ENCODE measurements around the gene KCNQ4.

KCNQ4 gene

GRCh38 chr1:40754201-40754600 lies 29.4 kb upstream of the KCNQ4 start:
- DNase-seq, result no peak

GRCh38 chr1:40755067-40755466 lies 28.5 kb upstream of the KCNQ4 start:
- DNase-seq, result peak in 8 of 51 donors; percentile 9 to 42 (median 24)

- DNase-seq, result no peak
Measured at GRCh38 chr1:40756523-40756922, 27.1 kb upstream of the KCNQ4 start.

GRCh38 chr1:40757084-40757483 lies 26.5 kb upstream of the KCNQ4 start:
- no peak for DNase-seq

- DNase-seq, result no peak
Measured at GRCh38 chr1:40758004-40758403, 25.6 kb upstream of the KCNQ4 start.

- DNase-seq, result no peak
Measured at GRCh38 chr1:40758578-40759343, 24.8 kb upstream of the KCNQ4 start.

- no peak for DNase-seq
Measured at GRCh38 chr1:40760984-40761383, 22.6 kb upstream of the KCNQ4 start.

GRCh38 chr1:40762144-40762923 lies 21.3 kb upstream of the KCNQ4 start:
- no peak for DNase-seq

GRCh38 chr1:40763742-40764532 lies 19.6 kb upstream of the KCNQ4 start:
- no peak for DNase-seq

- DNase-seq, result no peak
Measured at GRCh38 chr1:40764981-40765380, 18.6 kb upstream of the KCNQ4 start.

- no peak for DNase-seq
Measured at GRCh38 chr1:40766017-40766416, 17.6 kb upstream of the KCNQ4 start.

GRCh38 chr1:40766560-40766959 lies 17.0 kb upstream of the KCNQ4 start:
- no peak for DNase-seq

GRCh38 chr1:40768146-40768990 lies 15.2 kb upstream of the KCNQ4 start:
- DNase-seq, result no peak

GRCh38 chr1:40769815-40770214 lies 13.8 kb upstream of the KCNQ4 start:
- peak in 2 of 51 donors; percentile 16 to 31 for DNase-seq

- no peak for DNase-seq
Measured at GRCh38 chr1:40770296-40771070, 13.1 kb upstream of the KCNQ4 start.

- no peak for DNase-seq
Measured at GRCh38 chr1:40772146-40772955, 11.2 kb upstream of the KCNQ4 start.

- no peak for DNase-seq
Measured at GRCh38 chr1:40773748-40774265, 9.8 kb upstream of the KCNQ4 start.

GRCh38 chr1:40774266-40774998 lies 9.2 kb upstream of the KCNQ4 start:
- DNase-seq, result peak in 12 of 51 donors; percentile 7 to 42 (median 18)

Data from hypothalamus (tissue), 51 donors.